ENCODE measurements around the gene SLC26A9. TPM values are rescaled to one million over a fixed set of nuclear protein-coding genes. Genes with fewer than 3 reads are reported as not detected.

The SLC26A9 gene
- total and polyA plus RNA-seq, 2 of the 4 experiments (the other 2 are of a cell fraction), result not detected

DNA sequence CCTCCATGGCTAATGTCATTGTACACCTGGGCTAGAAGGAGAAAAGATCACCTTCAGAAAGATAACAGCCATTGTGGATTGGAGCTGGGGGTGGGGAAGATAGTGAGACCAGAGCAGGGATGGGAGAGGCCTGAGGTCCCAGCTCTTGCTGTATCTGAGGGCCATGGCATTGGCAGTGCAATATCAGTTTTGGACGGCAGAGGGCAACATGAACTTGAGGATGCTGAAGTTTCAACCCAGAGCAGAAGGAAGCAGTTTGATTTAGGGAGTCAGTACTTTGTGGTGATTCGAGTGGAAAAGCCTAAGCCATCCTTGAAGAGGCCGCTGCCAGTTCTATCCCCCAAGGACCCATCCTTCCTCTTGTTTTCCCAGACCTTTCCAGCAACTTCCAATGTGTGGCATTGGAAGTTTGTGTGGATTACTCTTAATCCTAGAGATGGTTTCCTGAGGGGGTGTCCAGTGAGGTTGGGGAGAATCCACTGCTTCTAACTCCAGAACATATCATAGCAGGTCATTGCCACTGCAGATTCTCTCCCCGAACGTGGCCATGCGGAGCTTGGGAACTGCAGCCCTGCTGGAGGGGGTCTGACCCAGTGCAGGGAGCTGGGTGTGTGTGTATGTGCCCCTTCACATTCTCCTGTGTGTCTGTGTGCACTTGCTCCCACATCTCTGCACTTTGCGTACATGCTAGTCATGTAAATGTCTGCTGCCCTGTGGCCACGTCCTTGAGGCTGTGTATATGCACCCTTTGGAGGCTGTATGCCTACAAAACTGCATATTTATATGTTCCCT, 24.1 kb downstream of the SLC26A9 start:
- Histone ChIP-seq H3K4ac (ENCODE audit: low read depth, low read length) (no peak overlapping the region), H4K5ac (ENCODE audit: low read depth, low read length) (no peak overlapping the region), H3K36me3 (ENCODE audit: control insufficient read depth, insufficient read depth, low read length) (no peaks in the 10 kb centered on the region), H3K4me3 (ENCODE audit: insufficient read depth, low read depth, low read length) (no peak overlapping the region), H3K27me3 (ENCODE audit: control insufficient read depth, insufficient read depth, low read length) (no peaks in the 10 kb centered on the region; the same call in 1 of the 2 replicates), H3K18ac (ENCODE audit: low read depth, low read length) (no peak overlapping the region), H2BK15ac (ENCODE audit: low read depth, low read length) (no peak overlapping the region), H3K23ac (ENCODE audit: low read depth, low read length) (no peak overlapping the region), H3K27ac (ENCODE audit: insufficient read depth, low read length) (no peak overlapping the region), H3K4me1 (ENCODE audit: control insufficient read depth, insufficient read depth, low read length) (no peaks in the 10 kb centered on the region), H4K91ac (ENCODE audit: insufficient read depth, low read depth, low read length) (no peak overlapping the region), H4K8ac (ENCODE audit: low read depth in 2 of 2, low read length in 2 of 2) (no peak overlapping the region), H2BK120ac (ENCODE audit: low read depth, low read length) (no peak overlapping the region), H2AFZ (replicated peaks; ENCODE audit: low read length, poor library complexity) (peak overlapping the region; percentile 34), H3K9me3 (ENCODE audit: control insufficient read depth, insufficient read depth, low read length) (no peaks in the 10 kb centered on the region), H3K9me1 (ENCODE audit: insufficient read depth, low read length) (no peaks in the 10 kb centered on the region), H4K20me1 (ENCODE audit: insufficient read depth, low read length) (no peaks in the 10 kb centered on the region), H3K79me1 (ENCODE audit: low read depth in 1 of 2, low read length in 2 of 2) (no peaks in the 10 kb centered on the region), H3K9ac (ENCODE audit: low read depth, low read length) (no peak overlapping the region), H3K14ac (replicated peaks; ENCODE audit: low read depth, low read length) (no peak overlapping the region), H3K56ac (ENCODE audit: extremely low read depth, insufficient read depth, low read length) (no peak overlapping the region), H2BK20ac (ENCODE audit: low read depth, low read length) (no peak overlapping the region), H2AK5ac (ENCODE audit: low read depth, low read length) (no peak overlapping the region), H3K4me2 (ENCODE audit: low read depth, low read length) (no peak overlapping the region), H2AK9ac (replicated peaks; ENCODE audit: low read depth, low read length, poor library complexity) (no peak overlapping the region), H2BK5ac (ENCODE audit: low read depth, low read length, poor library complexity, severe bottlenecking) (no peak overlapping the region)
- DNase-seq (peak; percentile 84), ATAC-seq (ENCODE audit: low read depth) (peak; percentile 97)
- POLR2A ChIA-PET (ENCODE audit: unreplicated experiment), result no interaction called here
- CTCF ChIA-PET, result interaction anchor here (0.5 to 11.2 kb wide), 10 partner anchors 32 to 260 kb away, joined by 3 to 161 read pairs (median 3); no protein-coding TSS in a partner anchor
- intact Hi-C loops (cut with micrococcal nuclease) (loop anchor here (1.0 to 5.0 kb wide), 4 partner anchors 58 to 262 kb away; no protein-coding TSS in a partner anchor), dilution Hi-C loops (cut with HindIII; ENCODE audit: low sequenced_read_pairs, unreplicated experiment) (no loop called here), in situ Hi-C loops (cut with MboI; ENCODE audit: low sequenced_read_pairs) (loop anchor here (25.0 kb wide), 1 partner anchor 257 kb away; no protein-coding TSS in a partner anchor)
- no TSS peak for BruUV-seq (replicated peaks)
- no CpG with 5 or more reads among the region's 8 CpGs for WGBS, 2 experiments (ENCODE audit: extremely low coverage in 2 of 2, insufficient read length in 1 of 2)
- no peak for TF ChIP-seq RCOR1 (IDR thresholded peaks at IDR 0.05; ENCODE audit: insufficient replicate concordance, low read length)
- TF ChIP-seq, protein P1, sequence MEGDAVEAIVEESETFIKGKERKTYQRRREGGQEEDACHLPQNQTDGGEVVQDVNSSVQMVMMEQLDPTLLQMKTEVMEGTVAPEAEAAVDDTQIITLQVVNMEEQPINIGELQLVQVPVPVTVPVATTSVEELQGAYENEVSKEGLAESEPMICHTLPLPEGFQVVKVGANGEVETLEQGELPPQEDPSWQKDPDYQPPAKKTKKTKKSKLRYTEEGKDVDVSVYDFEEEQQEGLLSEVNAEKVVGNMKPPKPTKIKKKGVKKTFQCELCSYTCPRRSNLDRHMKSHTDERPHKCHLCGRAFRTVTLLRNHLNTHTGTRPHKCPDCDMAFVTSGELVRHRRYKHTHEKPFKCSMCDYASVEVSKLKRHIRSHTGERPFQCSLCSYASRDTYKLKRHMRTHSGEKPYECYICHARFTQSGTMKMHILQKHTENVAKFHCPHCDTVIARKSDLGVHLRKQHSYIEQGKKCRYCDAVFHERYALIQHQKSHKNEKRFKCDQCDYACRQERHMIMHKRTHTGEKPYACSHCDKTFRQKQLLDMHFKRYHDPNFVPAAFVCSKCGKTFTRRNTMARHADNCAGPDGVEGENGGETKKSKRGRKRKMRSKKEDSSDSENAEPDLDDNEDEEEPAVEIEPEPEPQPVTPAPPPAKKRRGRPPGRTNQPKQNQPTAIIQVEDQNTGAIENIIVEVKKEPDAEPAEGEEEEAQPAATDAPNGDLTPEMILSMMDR (conservative IDR thresholded peaks at IDR 0.05; ENCODE audit: low read depth, low read length), result peak; percentile 96
- no peak for TF ChIP-seq MAFK (IDR thresholded peaks at IDR 0.05; ENCODE audit: low read depth, low read length)
- no peak for TF ChIP-seq CEBPB (IDR thresholded peaks at IDR 0.05; ENCODE audit: low read depth, low read length)
- no peak for TF ChIP-seq USF2 (IDR thresholded peaks at IDR 0.05; ENCODE audit: low read depth, low read length)
- no peak for TF ChIP-seq FOS (IDR thresholded peaks at IDR 0.05; ENCODE audit: low read depth, low read length)
- no peak for TF ChIP-seq MAZ (IDR thresholded peaks at IDR 0.05; ENCODE audit: borderline replicate concordance, low read depth, low read length)
- TF ChIP-seq BHLHE40 (IDR thresholded peaks at IDR 0.05; ENCODE audit: low read depth, low read length), result no peak
- no peak for TF ChIP-seq NFE2L2 (IDR thresholded peaks at IDR 0.05; ENCODE audit: low read depth, low read length)
- TF ChIP-seq RAD21 (IDR thresholded peaks at IDR 0.05; ENCODE audit: low read length), result peak; percentile 97
- TF ChIP-seq SMC3 (IDR thresholded peaks at IDR 0.05; ENCODE audit: low read depth, low read length), result peak; percentile 97
- TF ChIP-seq CHD1 (IDR thresholded peaks at IDR 0.05; ENCODE audit: low read depth, low read length), result no peak
- TF ChIP-seq MXI1 (IDR thresholded peaks at IDR 0.05; ENCODE audit: borderline replicate concordance, low read depth, low read length), result no peak
- peak; percentile 43; the same call in 1 of the 2 replicates for TF ChIP-seq POLR2A (IDR thresholded peaks at IDR 0.05; ENCODE audit: low read depth, low read length)
- TF ChIP-seq RFX5 (IDR thresholded peaks at IDR 0.05; ENCODE audit: low read depth, low read length), result no peak
